Kidney tubule cell (primary cell): ENCODE results near the gene PGR.

Source experiments
- DNase-seq: peaks from one replicate; pipeline ENCODE4 v3.0.0-alpha.2; 2018; ENCODE audit warnings: low spot score

Gene PGR

DNA sequence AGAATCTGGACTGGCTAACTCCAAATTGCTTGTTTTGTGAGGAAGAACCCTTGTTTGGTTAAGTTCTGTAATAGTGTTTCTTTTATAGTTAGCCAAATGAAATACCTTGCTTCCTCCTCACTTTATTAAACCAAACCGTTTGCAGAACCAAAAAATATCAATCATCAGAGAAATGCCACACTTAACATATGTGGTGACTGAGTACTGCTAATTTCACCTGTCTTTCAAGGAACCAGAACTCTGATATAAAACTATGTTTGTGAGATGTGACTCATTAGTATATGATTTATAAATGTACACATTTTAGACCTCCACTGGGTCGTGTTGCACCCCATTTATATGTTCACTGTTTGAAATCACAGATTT lies 119.9 kb downstream of the PGR start:
- no peak for DNase-seq

GRCh38 chr11:101008961-101009689 lies 120.5 kb downstream of the PGR start:
- DNase-seq, result no peak

DNA sequence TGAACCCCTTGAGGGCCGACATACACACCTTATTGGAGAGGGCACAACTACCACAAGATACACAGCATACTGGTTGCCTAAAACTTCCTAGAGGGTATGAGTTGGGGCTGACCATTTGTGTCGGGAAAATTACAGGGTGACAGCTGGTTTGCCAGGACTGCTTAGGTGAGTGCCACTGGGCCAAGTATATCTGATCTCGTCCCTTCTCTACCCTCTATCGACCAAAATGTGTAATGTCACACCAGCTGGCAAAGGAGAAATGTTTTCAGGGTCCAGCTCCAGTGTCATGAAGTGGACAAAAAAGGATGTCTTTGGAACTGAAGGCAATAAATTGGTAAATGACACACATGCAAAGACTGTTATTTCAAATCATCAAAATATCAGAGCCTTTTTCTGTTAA lies 126.1 kb downstream of the PGR start:
- no peak for DNase-seq

DNA sequence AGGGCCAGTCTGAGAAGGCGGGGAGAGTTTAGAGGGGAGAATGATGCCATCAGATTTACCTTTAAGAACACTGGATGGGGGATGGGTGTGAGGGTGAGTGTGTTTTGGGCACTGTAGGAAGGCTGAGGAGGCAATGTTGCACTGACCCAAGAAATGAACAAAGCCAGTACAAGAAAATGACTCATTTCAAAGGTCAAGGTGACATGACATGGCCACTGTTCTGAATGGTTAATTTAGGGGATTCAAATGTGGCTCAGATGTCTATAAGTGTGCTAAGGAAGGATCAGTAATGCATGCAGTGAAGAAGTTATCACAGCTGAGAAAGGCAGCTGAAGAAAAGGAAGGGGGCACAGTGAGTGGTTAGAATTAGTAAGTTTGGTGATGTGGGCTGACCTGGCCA lies 129.9 kb downstream of the PGR start:
- no peak for DNase-seq

DNA sequence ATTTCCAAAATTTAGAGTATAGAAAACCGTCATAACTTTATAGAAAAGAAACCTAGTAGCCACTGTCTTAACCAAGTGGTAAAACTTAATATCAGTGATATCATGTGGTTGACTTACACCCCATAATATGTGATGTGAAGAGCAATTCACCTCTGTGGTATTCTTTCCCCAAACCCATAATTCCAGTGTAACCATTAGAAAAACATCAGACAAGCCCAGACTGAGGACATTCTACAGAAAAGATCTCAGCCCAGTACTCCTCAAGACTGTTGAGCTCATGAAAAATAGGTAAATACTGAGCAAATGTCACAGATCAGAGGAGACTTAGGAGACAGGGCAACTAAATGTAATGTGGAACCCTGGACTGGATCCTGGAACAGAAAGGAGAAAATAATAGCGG lies 134.6 kb downstream of the PGR start:
- no peak for DNase-seq

DNA sequence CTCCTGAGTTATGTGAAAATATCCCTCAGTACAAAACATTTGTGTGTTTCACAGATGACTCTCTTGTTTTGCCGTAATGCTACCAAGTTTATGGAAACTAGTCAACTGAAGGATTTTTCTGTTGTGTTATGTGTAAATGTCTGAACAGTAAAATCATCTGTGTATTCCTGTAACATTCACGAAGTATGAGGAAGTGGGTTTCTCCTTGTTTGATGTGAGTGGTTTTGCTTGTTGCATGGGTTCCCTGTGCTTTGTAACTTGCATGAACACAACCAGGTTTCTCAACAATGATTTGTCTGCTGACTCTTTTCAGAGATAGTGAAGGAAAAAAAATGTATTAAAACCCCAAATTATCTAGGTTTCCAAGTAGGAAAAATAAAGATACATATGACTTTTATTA lies 138.1 kb downstream of the PGR start:
- DNase-seq, result peak; percentile 77

DNA sequence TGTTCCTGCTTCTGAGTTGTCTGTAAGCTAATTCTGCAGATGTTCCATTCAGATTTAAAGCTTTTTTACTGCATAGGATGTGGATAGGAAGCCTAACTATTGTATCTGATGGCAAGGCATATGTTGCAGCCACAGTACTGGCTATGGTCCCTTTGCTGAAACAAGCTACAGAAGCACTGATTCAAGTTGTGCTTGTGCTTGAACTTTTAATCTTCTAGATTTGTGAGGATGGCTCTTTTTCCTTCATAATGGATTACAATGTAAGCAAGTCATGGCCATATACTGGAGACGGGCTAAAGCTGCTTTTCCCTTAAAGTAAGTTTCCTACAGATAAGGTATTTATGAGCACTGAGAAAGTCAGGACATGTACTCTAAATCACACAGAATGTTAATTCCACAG lies 138.7 kb downstream of the PGR start:
- DNase-seq, result no peak

GRCh38 chr11:100984668-100985067 lies 144.9 kb downstream of the PGR start:
- DNase-seq, result no peak

- peak; percentile 67 for DNase-seq
Measured at GRCh38 chr11:100981196-100981824, 148.3 kb downstream of the PGR start.

- no peak for DNase-seq
Measured at GRCh38 chr11:100980156-100980555, 149.5 kb downstream of the PGR start.
